Adrenal gland (tissue), 5 donors: ENCODE measurements around the gene SEC16A.

Experiments
- POLR2A ChIP-seq, 2 donors: fragments of 450-650 bp; IDR thresholded peaks; one replicate each; pipeline ENCODE4 v1.6.1; 2017; ENCODE audit warnings: antibody characterized with exemption in 2 of 2, mild to moderate bottlenecking in 2 of 2, moderate library complexity in 1 of 2
- TF ChIP-seq, protein P1 (sequence below), 6 experiments: fragments of 450-650 bp in 4 of 6; fragments of 200-600 bp in 2 of 6; sonication (generic) in 1 of 6; IDR thresholded peaks; 1 replicate in 5 of 6; 2 replicates in 1 of 6; pipeline versions ENCODE4 v1.5.1 to v1.8.0; 2016 to 2021; ENCODE audit warnings: antibody characterized with exemption in 6 of 6, mild to moderate bottlenecking in 2 of 6, moderate library complexity in 1 of 6
- donor health status: DM: no; HTN: no; CAD: no.

DNA sequence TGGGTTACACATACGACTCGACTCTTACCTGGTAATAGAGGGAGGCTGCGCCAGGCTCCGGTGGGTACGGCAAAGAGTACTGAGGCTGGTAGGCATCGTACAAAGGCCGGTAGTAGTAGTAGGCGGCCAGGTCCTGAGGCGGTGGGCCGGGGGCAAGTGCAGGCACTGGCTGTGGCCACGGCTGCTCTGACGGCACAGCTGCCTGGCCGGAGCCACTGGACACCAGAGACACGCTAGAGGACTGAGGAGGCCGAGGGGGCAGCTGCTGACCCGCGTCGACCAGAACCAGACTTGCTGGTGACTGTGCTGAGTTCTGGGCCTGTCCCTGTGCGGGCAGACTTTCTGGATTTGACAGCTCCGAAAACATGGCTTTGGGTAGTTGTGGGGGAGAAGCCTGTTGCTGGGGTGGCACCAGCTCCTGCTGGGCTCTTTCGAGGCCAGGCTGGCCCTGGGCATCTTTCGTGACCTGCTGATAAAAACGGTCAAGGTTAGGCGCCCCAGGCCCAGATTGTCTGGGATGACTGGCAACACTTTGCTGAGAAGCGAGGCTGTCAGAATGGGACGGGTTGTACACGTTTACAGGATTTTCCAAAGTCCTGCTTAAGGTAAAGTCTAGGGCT is 8.7 kb downstream of the SEC16A start:
- TF ChIP-seq, protein P1, sequence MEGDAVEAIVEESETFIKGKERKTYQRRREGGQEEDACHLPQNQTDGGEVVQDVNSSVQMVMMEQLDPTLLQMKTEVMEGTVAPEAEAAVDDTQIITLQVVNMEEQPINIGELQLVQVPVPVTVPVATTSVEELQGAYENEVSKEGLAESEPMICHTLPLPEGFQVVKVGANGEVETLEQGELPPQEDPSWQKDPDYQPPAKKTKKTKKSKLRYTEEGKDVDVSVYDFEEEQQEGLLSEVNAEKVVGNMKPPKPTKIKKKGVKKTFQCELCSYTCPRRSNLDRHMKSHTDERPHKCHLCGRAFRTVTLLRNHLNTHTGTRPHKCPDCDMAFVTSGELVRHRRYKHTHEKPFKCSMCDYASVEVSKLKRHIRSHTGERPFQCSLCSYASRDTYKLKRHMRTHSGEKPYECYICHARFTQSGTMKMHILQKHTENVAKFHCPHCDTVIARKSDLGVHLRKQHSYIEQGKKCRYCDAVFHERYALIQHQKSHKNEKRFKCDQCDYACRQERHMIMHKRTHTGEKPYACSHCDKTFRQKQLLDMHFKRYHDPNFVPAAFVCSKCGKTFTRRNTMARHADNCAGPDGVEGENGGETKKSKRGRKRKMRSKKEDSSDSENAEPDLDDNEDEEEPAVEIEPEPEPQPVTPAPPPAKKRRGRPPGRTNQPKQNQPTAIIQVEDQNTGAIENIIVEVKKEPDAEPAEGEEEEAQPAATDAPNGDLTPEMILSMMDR (IDR thresholded peaks at IDR 0.05): no peak
- TF ChIP-seq POLR2A (IDR thresholded peaks at IDR 0.05): no peak
